ENCODE results near the gene CELF5.
A peak's percentile ranks its signal among the peaks of the same experiment; 100 is the strongest.
"Not testable (repeated sequence)": the region's sequence is repeated elsewhere in the genome, so short reads cannot be mapped to it uniquely, and the experiment has no call there.

CELF5 gene

GRCh38 chr19:3216874-3217273 is 7.6 kb upstream of the CELF5 start:
- Histone ChIP-seq H3K36me3 (ENCODE audit: control insufficient read depth, insufficient read depth, low read length) (no peaks in the 10 kb centered on the region), H3K4me3 (ENCODE audit: low read depth, low read length) (no peak overlapping the region), H3K9ac (ENCODE audit: low read depth, low read length) (no peak overlapping the region), H3K27ac (ENCODE audit: low read depth, low read length) (no peak overlapping the region), H3K9me3 (ENCODE audit: control insufficient read depth, insufficient read depth, low read length) (no peaks in the 10 kb centered on the region), H3K27me3 (ENCODE audit: control insufficient read depth, insufficient read depth, low read length) (no peaks in the 10 kb centered on the region), H3K4me1 (ENCODE audit: control insufficient read depth, insufficient read depth, low read length) (no peaks in the 10 kb centered on the region)

DNA sequence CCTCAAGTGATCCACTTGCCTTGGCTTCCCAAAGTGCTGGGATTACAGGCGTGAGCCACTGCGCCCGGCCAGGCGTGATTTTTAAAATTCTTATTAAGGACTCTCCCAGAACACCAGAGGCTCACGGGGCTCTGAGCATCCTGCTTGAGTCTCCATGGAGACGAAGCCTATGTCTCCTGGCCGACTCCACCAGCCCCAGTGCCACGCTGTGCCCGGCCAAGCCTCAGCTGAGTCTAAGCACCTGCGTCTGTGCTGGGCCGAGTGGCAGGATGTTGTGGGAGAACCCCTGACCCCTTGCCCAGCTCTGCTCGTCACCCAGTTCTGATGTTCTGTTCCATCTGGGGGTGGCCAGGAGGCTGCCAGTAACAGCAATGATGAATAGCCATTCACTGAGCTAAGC is 3.9 kb upstream of the CELF5 start:
- Histone ChIP-seq H3K27ac (ENCODE audit: low read depth, low read length) (no peak overlapping the region), H3K4me1 (ENCODE audit: control insufficient read depth, insufficient read depth, low read length) (no peaks in the 10 kb centered on the region), H3K4me3 (ENCODE audit: low read depth, low read length) (no peak overlapping the region), H3K9me3 (ENCODE audit: control insufficient read depth, insufficient read depth, low read length) (no peaks in the 10 kb centered on the region), H3K27me3 (ENCODE audit: control insufficient read depth, insufficient read depth, low read length) (no peaks in the 10 kb centered on the region), H3K9ac (ENCODE audit: low read depth, low read length) (no peak overlapping the region), H3K36me3 (ENCODE audit: control insufficient read depth, insufficient read depth, low read length) (no peaks in the 10 kb centered on the region)

- not testable (repeated sequence) for H3K27me3 ChIP-seq (ENCODE audit: control insufficient read depth, insufficient read depth, low read length); H3K9ac ChIP-seq (ENCODE audit: low read depth, low read length); H3K27ac ChIP-seq (ENCODE audit: low read depth, low read length); H3K9me3 ChIP-seq (ENCODE audit: control insufficient read depth, insufficient read depth, low read length); H3K4me3 ChIP-seq (ENCODE audit: low read depth, low read length); H3K4me1 ChIP-seq (ENCODE audit: control insufficient read depth, insufficient read depth, low read length); H3K36me3 ChIP-seq (ENCODE audit: control insufficient read depth, insufficient read depth, low read length)
Measured at GRCh38 chr19:3221576-3221975, 2.9 kb upstream of the CELF5 start.

DNA sequence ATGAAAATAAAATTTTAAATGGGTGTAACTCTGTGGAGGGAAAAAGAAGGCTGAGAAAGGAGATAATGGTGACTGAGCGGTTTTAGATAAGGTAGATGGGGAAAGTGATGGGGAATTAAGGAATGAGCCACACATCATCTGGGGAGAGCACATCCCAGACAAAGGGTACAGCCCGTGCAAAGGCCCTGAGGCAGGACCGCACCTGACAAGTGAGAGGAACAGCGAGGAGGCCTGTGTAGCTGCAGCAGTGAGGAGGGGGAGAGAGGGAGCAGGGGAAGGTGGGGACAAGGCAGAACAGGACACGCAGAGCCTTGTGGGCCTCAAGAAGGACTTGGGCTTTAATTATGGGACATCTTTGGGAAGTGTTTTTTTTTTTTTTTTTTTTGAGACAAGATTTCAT is 1.8 kb upstream of the CELF5 start:
- Histone ChIP-seq H3K9me3 (ENCODE audit: control insufficient read depth, insufficient read depth, low read length) (no peaks in the 10 kb centered on the region), H3K27me3 (ENCODE audit: control insufficient read depth, insufficient read depth, low read length) (0 out of 2 replicates have a peak, but pooled peaks cover 9% of the 10 kb centered on the region), H3K9ac (ENCODE audit: low read depth, low read length) (no peak overlapping the region), H3K36me3 (ENCODE audit: control insufficient read depth, insufficient read depth, low read length) (no peaks in the 10 kb centered on the region), H3K4me1 (ENCODE audit: control insufficient read depth, insufficient read depth, low read length) (no peaks in the 10 kb centered on the region; the same call in 1 of the 2 replicates), H3K27ac (ENCODE audit: low read depth, low read length) (no peak overlapping the region), H3K4me3 (ENCODE audit: low read depth, low read length) (no peak overlapping the region)

- 0 out of 2 replicates have a peak, but pooled peaks cover 9% of the 10 kb centered on the region for H3K27me3 ChIP-seq (ENCODE audit: control insufficient read depth, insufficient read depth, low read length)
- no peaks in the 10 kb centered on the region for H3K9me3 ChIP-seq (ENCODE audit: control insufficient read depth, insufficient read depth, low read length)
- peaks cover 6% of the 10 kb centered on the region for H3K4me1 ChIP-seq (ENCODE audit: control insufficient read depth, insufficient read depth, low read length)
- H3K9ac ChIP-seq (ENCODE audit: low read depth, low read length): no peak overlapping the region
- H3K27ac ChIP-seq (ENCODE audit: low read depth, low read length): no peak overlapping the region
- no peaks in the 10 kb centered on the region for H3K36me3 ChIP-seq (ENCODE audit: control insufficient read depth, insufficient read depth, low read length)
- peak overlapping the region; percentile 51; the same call in 1 of the 2 replicates for H3K4me3 ChIP-seq (ENCODE audit: low read depth, low read length)
Measured at GRCh38 chr19:3225169-3225485, 666 bp downstream of the CELF5 start.

DNA sequence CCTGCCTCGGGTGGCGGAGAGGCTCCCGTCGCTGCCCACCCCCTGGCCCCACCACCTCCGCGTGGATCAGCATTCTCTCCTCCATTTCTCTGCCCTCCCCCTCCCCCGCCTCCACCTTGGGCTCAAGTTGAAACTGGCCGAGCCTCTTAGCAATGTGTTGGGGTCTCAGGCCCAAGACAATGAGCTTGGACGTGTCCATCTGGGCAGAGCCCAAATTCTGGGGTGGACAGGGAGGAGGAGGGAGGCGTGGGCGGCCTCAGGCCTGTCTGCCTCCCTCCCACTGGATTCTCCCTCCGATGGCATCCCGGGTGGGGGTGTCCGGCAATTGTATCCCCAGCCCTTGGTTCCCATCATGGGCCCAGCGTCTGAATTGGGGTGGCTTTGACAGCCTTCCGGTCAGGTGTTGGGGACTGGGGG is 1.2 kb downstream of the CELF5 start:
- no peak overlapping the region for H3K9ac ChIP-seq (ENCODE audit: low read depth, low read length)
- peaks cover 6% of the 10 kb centered on the region for H3K4me1 ChIP-seq (ENCODE audit: control insufficient read depth, insufficient read depth, low read length)
- H3K27ac ChIP-seq (ENCODE audit: low read depth, low read length): no peak overlapping the region
- no peaks in the 10 kb centered on the region for H3K9me3 ChIP-seq (ENCODE audit: control insufficient read depth, insufficient read depth, low read length)
- no peaks in the 10 kb centered on the region for H3K36me3 ChIP-seq (ENCODE audit: control insufficient read depth, insufficient read depth, low read length)
- H3K4me3 ChIP-seq (ENCODE audit: low read depth, low read length): peak overlapping the region; percentile 51
- 0 out of 2 replicates have a peak, but pooled peaks cover 9% of the 10 kb centered on the region for H3K27me3 ChIP-seq (ENCODE audit: control insufficient read depth, insufficient read depth, low read length)

DNA sequence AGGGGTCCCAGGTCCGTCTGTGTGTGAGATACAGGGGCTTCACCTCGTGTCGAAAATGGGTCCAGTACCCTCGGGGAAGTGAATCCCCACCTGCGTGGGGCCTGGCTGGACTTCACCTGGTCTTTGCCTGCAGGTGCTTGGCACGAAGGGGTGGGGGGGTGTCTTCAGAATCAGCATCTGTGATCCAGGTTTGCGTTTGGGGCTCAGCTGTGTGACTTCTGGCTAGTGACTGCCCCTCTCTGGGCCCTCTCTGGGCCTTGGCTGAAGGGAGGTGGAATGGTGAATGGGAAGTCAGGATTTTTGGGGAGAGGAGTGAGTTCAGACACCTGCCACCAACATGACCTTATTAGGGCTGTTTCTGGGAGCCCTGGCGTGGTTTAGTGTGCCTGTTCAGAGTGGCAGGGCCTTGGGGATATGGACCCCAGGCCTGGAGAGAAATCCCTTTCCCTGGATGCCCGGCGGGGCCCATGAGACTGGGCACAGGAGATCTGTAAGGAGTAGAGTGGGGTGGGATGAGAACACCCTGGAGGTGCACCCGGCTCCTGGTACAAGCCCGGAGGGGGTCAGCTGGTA is 2.7 kb downstream of the CELF5 start:
- Histone ChIP-seq H3K9me3 (ENCODE audit: control insufficient read depth, insufficient read depth, low read length) (no peaks in the 10 kb centered on the region), H3K4me3 (ENCODE audit: low read depth, low read length) (no peak overlapping the region), H3K27me3 (ENCODE audit: control insufficient read depth, insufficient read depth, low read length) (0 out of 2 replicates have a peak, but pooled peaks cover 9% of the 10 kb centered on the region), H3K9ac (ENCODE audit: low read depth, low read length) (no peak overlapping the region), H3K4me1 (ENCODE audit: control insufficient read depth, insufficient read depth, low read length) (peaks cover 6% of the 10 kb centered on the region), H3K27ac (ENCODE audit: low read depth, low read length) (no peak overlapping the region), H3K36me3 (ENCODE audit: control insufficient read depth, insufficient read depth, low read length) (no peaks in the 10 kb centered on the region)

DNA sequence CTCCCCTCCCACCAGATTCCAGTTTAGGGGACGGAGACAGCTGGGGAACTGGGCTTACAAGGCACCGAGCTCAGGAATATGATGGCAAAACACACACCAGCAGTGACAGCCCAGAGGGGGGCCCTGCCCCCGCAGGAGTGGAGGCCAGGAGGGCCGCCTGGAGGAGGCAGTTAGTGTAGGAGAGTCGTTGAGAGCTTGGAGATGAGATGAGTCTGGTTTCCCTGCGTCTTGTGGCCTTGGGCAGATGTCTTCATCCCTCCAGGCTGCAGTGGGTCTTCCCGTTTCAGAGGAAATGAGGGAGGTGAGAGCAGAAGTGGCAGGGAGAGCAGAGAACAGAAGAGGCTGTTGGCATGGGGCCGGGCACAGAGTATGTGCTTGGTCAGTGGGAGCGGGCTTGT is 4.9 kb downstream of the CELF5 start:
- H3K27me3 ChIP-seq (ENCODE audit: control insufficient read depth, insufficient read depth, low read length): 0 out of 2 replicates have a peak, but pooled peaks cover 9% of the 10 kb centered on the region
- no peak overlapping the region for H3K9ac ChIP-seq (ENCODE audit: low read depth, low read length)
- H3K36me3 ChIP-seq (ENCODE audit: control insufficient read depth, insufficient read depth, low read length): no peaks in the 10 kb centered on the region
- no peaks in the 10 kb centered on the region for H3K9me3 ChIP-seq (ENCODE audit: control insufficient read depth, insufficient read depth, low read length)
- H3K4me3 ChIP-seq (ENCODE audit: low read depth, low read length): no peak overlapping the region
- peaks cover 6% of the 10 kb centered on the region for H3K4me1 ChIP-seq (ENCODE audit: control insufficient read depth, insufficient read depth, low read length)
- no peak overlapping the region for H3K27ac ChIP-seq (ENCODE audit: low read depth, low read length)

DNA sequence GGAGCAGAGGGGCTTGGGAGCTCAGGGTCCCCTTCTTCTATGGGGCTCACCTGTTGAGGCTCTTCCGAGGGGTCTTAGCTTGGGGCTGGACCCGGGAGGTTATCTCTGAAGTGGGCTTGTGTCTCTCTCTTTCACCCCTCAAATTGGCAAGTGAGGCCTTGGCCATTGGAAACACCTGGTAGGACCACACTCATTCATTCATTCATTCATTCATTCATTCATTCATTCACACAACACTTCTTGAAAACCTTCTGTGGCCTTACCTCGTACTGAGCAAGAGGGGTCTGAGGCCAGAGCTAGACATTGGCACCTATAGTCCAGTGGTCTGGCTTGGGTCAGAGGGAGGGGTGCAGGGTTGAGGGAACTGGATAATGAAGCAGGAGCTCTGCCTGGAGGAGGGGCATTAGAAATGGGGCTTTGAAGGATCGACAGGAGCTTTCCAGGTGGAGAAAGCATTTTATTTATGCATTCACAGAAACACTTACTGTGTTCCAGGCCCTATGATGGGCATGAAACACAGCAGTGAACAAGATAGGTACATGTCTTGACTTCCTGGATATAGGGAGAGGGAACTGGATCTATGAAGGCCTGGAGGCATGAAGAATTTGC is 5.5 kb downstream of the CELF5 start:
- Histone ChIP-seq H3K27ac (ENCODE audit: low read depth, low read length) (no peak overlapping the region), H3K27me3 (ENCODE audit: control insufficient read depth, insufficient read depth, low read length) (0 out of 2 replicates have a peak, but pooled peaks cover 9% of the 10 kb centered on the region), H3K36me3 (ENCODE audit: control insufficient read depth, insufficient read depth, low read length) (no peaks in the 10 kb centered on the region), H3K4me1 (ENCODE audit: control insufficient read depth, insufficient read depth, low read length) (peaks cover 6% of the 10 kb centered on the region), H3K9me3 (ENCODE audit: control insufficient read depth, insufficient read depth, low read length) (no peaks in the 10 kb centered on the region), H3K4me3 (ENCODE audit: low read depth, low read length) (no peak overlapping the region), H3K9ac (ENCODE audit: low read depth, low read length) (no peak overlapping the region)

DNA sequence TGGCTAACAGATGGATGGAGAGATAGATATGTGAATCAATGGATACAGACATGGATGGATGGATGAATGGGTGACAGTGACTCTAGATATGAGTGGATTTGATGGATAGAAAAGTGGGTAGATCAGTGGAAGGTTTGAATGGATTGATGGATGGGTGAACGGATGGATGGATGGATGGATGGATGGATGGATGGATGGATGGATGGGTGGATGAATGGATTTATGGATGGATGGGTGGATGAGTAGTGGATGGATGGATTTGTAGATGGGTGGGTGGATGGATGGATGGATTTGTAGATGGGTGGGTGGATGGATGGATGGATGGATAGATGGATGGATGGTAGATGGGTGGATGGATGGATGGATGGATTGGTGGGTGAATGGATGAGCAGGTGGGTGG is 6.8 kb downstream of the CELF5 start:
- H3K36me3 ChIP-seq (ENCODE audit: control insufficient read depth, insufficient read depth, low read length): no peaks in the 10 kb centered on the region
- H3K27me3 ChIP-seq (ENCODE audit: control insufficient read depth, insufficient read depth, low read length): 0 out of 2 replicates have a peak, but pooled peaks cover 3% of the 10 kb centered on the region
- no peak overlapping the region for H3K9ac ChIP-seq (ENCODE audit: low read depth, low read length)
- no peaks in the 10 kb centered on the region for H3K9me3 ChIP-seq (ENCODE audit: control insufficient read depth, insufficient read depth, low read length)
- H3K4me1 ChIP-seq (ENCODE audit: control insufficient read depth, insufficient read depth, low read length): peaks cover 6% of the 10 kb centered on the region
- no peak overlapping the region for H3K4me3 ChIP-seq (ENCODE audit: low read depth, low read length)
- no peak overlapping the region for H3K27ac ChIP-seq (ENCODE audit: low read depth, low read length)

DNA sequence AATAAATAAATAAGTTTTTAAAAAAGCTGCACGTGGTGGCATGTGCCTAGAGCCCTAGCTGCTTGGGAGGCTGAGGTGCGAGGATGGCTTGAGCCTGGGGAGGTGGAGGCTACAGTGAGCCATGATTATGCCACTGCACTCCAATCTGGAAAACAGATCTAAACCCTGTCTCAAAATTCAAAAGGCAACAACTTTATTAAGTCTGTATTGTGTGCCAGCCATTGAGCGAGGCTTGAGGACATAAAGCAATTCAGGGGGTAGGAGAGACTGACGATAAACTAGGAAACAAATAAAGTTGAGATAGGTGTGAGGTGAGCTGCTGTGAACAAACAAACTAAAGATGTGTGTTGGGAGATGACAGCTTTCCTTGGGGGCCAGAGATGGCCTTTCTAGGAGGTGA is 8.7 kb downstream of the CELF5 start:
- Histone ChIP-seq H3K4me1 (ENCODE audit: control insufficient read depth, insufficient read depth, low read length) (peaks cover 2% of the 10 kb centered on the region), H3K9ac (ENCODE audit: low read depth, low read length) (no peak overlapping the region)

More for the DNA sequence above, 8.7 kb downstream of the CELF5 start:
- Histone ChIP-seq H3K4me3 (ENCODE audit: low read depth, low read length) (no peak overlapping the region), H3K9me3 (ENCODE audit: control insufficient read depth, insufficient read depth, low read length) (no peaks in the 10 kb centered on the region), H3K27ac (ENCODE audit: low read depth, low read length) (no peak overlapping the region), H3K36me3 (ENCODE audit: control insufficient read depth, insufficient read depth, low read length) (no peaks in the 10 kb centered on the region), H3K27me3 (ENCODE audit: control insufficient read depth, insufficient read depth, low read length) (no peaks in the 10 kb centered on the region)

All from HUES48 (cell line).